NCI-H1694 (cell line): ENCODE results near the gene AHSP.
"Not testable (repeated sequence)": the region's sequence is repeated elsewhere in the genome, so short reads cannot be mapped to it uniquely, and the experiment has no call there.

Experiments used
- DNase-seq: peaks from one replicate; lab custom pipeline; 2025; lab: John Stamatoyannopoulos, UW

AHSP gene

DNA sequence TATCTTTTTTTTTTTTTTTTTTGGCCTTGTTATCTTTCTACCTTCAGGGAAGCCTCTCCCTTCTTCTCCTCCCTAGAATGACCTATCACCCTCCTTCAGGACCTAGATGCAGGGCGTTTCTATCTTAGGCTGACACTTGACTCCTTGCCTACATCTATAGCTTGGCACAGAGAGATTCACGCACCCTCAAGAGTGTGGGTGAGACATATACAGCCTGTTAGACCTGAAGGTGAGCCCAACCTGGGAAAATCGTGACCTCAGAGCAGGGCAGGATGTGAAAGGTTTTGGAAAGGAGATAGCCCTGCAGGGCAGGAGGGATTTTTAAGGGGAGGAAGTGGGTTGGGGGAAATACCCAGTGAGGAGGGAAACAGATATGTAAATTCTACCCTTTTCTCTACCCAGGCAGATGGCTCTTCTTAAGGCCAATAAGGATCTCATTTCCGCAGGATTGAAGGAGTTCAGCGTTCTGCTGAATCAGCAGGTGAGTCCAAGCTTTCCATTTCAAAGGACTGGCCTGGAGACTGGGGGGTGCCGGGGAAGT is at the start of gene AHSP:
Gene AHSP (plus strand): TSS at position 167 of the 541 bp plus-strand sequence. CDS start 240 bp downstream, at position 407.
- DNase-seq: no peak

DNA sequence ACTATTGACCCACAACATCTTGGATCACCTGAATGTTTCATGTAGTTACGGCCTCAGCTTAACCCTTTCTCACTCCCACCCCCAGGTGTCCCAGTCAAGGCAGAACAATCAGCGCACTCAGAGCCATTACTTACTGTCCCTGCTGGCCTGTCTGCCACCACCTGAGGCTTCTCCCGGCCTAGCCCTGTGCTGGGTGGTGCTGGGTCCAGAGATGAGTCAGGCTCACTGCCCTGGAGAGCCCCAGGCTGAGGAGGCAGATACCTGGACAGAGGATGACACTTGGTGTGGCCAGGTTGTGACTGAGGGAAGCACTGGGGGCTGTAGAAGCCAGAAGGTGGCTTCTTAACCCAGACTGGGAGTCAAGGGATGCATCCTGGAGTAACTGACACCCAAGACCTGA is 48.7 kb upstream of the AHSP start:
- DNase-seq: no peak

DNA sequence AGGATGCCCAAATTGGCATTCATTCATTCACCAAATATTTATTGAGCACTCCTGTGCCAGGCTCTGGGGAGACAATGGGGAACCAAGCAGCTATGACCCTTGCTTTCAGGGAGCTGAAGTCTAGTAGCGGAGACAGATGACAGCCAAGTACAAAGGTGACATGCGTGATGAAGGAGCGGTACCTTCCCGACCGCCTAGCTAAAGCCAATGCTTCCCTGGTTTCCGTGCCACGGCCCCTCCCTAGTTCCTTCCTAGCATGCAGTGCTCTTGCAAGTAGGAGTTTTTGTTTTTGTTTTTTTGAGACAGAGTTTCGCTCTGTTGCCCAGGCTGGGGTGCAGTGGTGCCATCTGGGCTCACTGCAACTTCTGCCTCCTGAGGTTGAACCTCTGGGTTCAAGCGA is 47.9 kb upstream of the AHSP start:
- DNase-seq: no peak

DNA sequence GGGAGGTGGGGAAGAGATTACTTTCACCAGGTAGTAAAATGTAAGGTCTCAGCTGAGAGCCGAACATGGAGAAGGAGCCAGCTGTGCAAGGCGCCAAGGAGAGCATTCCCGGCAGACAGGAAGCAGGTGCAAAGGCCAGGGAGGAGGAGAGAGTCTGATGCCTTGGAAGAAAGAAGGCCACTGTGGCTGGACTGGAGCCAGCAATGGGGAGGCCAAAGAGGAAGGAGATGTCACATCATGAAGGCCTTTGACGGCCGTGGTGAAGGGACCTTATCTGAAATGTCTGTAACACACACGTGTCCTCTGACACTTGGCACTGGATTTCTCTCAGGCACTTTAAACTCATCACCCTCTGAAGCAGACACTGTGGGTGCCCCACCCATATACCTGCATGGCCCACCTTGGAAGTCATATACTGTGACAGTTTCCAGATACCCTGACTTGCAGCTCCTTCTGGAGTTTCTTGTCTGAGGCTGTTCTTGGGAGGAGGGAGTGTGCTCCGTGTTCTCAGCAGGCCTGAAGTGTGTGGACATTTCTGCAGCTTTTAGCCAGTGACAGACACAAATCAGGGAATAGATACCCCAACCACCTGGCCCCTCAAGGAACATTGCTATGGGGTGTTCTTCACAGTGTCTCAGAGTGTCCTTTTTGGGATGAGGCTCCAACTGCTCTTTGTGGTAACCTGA is 46.7 kb upstream of the AHSP start:
- no peak for DNase-seq

- DNase-seq: no peak
Measured at GRCh38 chr16:31483081-31483480, 44.6 kb upstream of the AHSP start, which contains the start of gene SLC5A2. SLC5A2 (plus strand) TSS chr16:31483123; CDS start chr16:31483137, 14 bp downstream.

- DNase-seq: not testable (repeated sequence)
Measured at GRCh38 chr16:31484048-31484447, 43.7 kb upstream of the AHSP start.

DNA sequence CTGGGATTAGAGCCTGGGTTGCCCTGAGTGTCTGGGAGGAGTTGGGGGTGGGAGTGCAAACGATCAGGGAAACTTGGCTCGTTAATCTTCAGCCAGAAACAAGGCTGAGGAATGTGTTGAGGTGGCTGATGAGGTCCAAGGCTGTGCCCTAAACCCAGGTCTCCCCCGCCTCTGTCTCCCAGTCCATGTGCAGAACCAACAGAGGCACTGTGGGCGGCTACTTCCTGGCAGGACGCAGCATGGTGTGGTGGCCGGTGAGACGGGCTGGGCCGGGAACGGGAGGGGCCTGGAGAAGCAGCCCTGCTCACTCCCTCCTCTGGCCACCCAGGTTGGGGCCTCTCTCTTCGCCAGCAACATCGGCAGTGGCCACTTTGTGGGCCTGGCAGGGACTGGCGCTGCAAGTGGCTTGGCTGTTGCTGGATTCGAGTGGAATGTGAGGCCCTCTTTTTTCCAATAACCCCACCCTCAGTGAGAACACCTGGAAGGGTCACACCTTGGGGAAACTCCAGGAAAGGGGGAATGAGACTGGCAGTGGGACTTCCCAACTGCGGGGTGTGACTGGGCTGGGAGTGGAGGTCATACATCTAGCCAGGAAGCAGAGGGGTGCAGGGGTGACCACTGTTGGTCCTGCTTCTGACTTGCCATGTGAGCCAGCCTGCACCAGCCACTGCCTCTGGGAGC is 43.1 kb upstream of the AHSP start:
- DNase-seq: no peak

- no peak for DNase-seq
Measured at GRCh38 chr16:31485571-31485970, 42.1 kb upstream of the AHSP start.

DNA sequence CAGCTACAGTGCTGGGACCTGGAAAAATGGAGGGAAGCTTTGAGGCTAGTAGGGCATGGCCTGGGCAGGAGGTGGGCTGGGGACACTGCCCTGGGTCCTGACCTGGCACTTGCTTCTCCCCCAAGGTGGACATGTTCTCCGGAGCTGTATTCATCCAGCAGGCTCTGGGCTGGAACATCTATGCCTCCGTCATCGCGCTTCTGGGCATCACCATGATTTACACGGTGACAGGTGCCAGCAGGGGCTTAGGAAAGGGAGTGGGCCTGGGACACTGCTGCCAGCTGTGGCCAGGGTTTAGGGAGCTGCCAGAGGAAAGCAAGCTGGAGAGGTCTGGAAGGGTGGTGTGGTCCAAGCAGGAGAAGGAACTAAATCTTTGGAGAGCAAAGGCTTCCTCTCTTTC is 41.7 kb upstream of the AHSP start:
- DNase-seq: no peak

GRCh38 chr16:31487071-31487719 is 40.5 kb upstream of the AHSP start:
- no peak for DNase-seq

GRCh38 chr16:31487720-31488467 is 39.8 kb upstream of the AHSP start:
- peak; percentile 20 for DNase-seq

DNA sequence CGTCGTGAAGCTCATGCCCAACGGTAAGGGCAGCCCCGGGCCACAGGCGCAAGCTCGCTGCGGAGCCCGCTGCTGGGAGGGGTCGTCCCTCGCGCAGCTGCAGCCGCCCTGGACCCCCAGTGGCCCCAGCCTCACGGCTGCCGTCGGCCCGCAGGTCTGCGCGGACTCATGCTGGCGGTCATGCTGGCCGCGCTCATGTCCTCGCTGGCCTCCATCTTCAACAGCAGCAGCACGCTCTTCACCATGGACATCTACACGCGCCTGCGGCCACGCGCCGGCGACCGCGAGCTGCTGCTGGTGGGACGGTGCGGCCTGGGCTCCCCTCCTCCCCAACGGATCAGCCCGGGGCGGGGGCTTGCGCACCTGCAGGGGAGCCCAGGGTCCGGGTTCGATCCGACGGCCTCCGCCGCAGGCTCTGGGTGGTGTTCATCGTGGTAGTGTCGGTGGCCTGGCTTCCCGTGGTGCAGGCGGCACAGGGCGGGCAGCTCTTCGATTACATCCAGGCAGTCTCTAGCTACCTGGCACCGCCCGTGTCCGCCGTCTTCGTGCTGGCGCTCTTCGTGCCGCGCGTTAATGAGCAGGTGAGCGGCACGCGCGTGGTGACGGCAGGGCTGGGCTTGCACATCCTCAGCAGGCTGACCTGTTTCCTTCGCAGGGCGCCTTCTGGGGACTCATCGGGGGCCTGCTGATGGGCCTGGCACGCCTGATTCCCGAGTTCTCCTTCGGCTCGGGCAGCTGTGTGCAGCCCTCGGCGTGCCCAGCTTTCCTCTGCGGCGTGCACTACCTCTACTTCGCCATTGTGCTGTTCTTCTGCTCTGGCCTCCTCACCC is 39.0 kb upstream of the AHSP start:
- DNase-seq: no peak

- no peak for DNase-seq
Measured at GRCh38 chr16:31489298-31489564, 38.5 kb upstream of the AHSP start.

GRCh38 chr16:31489616-31490584 is 37.8 kb upstream of the AHSP start:
- DNase-seq: no peak

DNA sequence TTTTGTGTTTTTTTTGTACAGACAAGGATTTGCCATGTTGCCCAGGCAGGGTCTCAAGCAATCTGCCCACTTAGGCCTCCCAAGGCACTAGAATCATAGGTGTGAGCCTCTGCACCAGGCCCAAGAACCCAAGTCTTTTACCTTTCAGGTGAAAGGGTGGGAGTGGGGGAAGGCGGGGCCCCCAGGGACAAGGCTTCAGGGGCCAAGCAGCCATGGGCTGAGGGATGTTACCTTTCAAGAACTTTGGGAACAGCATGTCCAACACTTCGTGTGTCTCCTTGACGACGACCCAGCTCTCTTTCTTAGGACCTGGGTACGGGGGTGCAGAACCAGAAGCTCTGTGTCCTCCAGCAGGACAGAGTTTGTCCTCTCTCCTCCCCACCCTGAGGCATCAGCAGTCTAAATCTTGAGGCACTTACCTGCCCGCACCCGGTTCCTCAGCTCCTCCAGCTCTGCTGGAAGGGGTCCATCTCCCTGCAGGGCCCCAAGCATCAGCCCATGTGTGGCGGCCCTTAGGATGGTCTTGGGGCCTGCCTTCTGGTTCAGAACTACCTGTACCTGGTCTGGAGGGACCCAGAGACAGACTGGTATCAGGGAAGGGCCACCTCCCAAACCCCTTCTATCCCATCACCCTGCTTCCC is 35.8 kb upstream of the AHSP start:
- no peak for DNase-seq

DNA sequence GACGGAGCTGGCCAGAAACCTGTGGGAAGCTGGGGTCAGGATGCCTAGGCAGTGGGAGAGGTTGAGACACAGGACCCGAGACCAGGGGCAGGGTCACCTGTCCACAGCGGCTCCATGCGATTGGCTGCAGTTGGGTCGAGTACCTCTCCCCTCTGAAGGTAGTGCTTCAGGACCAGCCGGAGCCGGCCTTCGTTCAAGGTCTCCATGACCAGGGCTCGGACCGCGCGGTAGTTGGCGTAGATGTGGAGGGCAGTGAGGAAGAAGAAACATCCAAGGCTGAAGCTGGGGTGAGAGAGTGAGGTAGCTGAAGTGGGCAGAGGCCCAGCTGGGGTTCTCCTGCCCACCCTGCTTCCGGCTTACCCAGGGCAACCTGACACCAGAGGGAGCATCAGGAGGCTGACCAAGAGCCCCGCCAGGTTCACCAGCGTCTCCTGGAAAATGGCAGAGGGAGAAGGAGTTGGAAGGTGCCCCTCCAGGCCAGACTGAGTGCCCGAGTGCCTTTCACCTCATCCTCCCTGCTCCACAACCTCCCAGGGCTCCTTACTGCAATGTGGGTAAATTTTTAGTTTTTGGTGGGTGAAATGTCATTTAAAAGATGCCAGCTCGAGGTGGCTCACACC is 34.1 kb upstream of the AHSP start:
- no peak for DNase-seq

DNA sequence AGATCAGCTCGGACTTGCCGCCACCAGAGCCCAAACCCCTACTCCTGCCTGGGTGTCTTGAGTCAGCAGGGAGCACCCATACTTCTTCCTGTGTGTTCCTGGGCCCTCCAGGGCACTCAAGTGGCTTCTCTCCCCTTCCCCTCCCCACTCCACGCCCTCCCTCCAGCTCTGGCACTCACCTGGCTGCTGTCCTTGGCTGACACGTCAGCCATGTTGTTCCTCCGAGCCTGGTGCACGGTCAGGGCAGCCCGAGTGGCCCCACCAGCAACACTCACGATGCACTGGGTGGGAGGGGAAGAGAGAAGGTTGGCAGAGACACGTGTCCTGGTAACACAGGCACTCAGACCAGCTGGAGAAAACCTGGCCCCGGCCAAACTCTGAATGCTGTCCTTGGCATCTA is 31.0 kb upstream of the AHSP start:
- DNase-seq: no peak

DNA sequence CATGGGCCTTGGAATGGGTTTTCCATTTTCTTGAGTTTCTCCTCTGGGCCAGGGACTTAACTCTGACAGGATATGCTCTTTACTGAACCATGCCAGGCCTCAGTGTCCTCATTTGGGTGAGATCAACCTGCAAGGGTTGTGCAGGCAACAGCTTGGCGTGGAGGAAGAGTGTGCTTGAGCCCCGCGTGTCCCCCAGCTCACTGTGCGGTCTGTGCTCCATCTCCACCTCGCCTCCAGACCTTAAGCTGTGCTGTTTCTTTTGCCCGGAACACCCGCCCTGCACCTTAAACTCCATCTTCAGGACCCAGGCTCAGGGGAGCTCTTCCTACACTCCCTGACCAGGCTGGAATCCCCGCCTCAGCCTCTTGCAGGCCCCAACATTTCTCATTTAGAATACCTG is 29.2 kb upstream of the AHSP start:
- no peak for DNase-seq

DNA sequence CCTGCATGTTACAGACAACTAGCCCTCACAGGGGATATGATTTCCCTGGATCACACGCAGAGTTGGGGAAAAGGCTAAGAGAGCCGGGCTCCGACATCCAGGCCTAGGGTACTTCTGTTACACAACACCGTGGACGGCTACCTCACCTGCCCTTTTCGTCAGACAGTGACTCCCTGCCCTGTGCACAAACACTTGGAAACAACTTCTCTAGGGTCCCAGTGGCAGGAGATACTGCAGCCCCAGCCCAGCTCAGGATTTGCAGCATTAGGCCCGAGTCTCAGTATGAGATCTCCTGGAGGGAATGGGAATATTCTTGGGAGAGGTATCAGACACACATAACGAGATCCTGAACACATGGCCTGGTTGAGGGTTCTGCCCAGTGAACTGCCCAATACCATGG is 27.8 kb upstream of the AHSP start:
- DNase-seq: no peak
